GM12865 (cell line): ENCODE results near the gene XPA.

Source experiments
- DNase-seq: peaks from one replicate; pipeline ENCODE4 v3.0.0; 2010; ENCODE audit warnings: low read depth
- H3K4me3 ChIP-seq: 2 replicates; pipeline ENCODE4 v1.5.1; 2011; ENCODE audit warnings: mild to moderate bottlenecking, low read depth, low read length, control low read depth
- CTCF ChIP-seq: IDR thresholded peaks from 2 replicates; pipeline ENCODE4 v1.5.1; 2011; ENCODE audit warnings: low read length, control low read depth, low read depth, inconsistent platforms; ENCODE audit not compliant: insufficient read depth; ENCODE audit errors: missing control alignments

XPA gene

GRCh38 chr9:97659771-97660170 is 37.4 kb downstream of the XPA start:
- DNase-seq, result no peak
- no peak for TF ChIP-seq CTCF

GRCh38 chr9:97658707-97659106 is 38.4 kb downstream of the XPA start:
- H3K4me3 ChIP-seq, result no peak overlapping the region
- TF ChIP-seq CTCF, result no peak
- no peak for DNase-seq

More at GRCh38 chr9:97659771-97660170, 37.4 kb downstream of the XPA start:
- no peak overlapping the region for H3K4me3 ChIP-seq

GRCh38 chr9:97651646-97652045 is 45.5 kb downstream of the XPA start:
- DNase-seq, result no peak
- no peak overlapping the region for H3K4me3 ChIP-seq
- TF ChIP-seq CTCF, result no peak

GRCh38 chr9:97647996-97648395 is 49.1 kb downstream of the XPA start:
- DNase-seq, result no peak
- no peak for TF ChIP-seq CTCF
- H3K4me3 ChIP-seq, result no peak overlapping the region

GRCh38 chr9:97645720-97646119 is 51.4 kb downstream of the XPA start:
- no peak overlapping the region for H3K4me3 ChIP-seq
- DNase-seq, result no peak
- no peak for TF ChIP-seq CTCF

GRCh38 chr9:97640325-97640724 is 56.8 kb downstream of the XPA start:
- TF ChIP-seq CTCF, result no peak
- H3K4me3 ChIP-seq, result no peak overlapping the region
- no peak for DNase-seq

GRCh38 chr9:97638666-97639065 is 58.5 kb downstream of the XPA start:
- no peak overlapping the region for H3K4me3 ChIP-seq
- no peak for DNase-seq
- peak; percentile 15 for TF ChIP-seq CTCF
